Mesothelial cell of epicardium (in vitro differentiated cells): ENCODE results near the gene MS4A10. TPM values are rescaled to one million over a fixed set of nuclear protein-coding genes. Genes with fewer than 3 reads are reported as not detected.

Source experiments
- DNase-seq, 2 experiments: peaks; one replicate each; pipeline ENCODE4 v3.0.0; 2021; ENCODE audit warnings: low spot score in 2 of 2; ENCODE audit not compliant: unreplicated experiment in 2 of 2
- H3K27ac Mint-ChIP-seq: 2 replicates; pipeline ENCODE4 v1.8.0; 2021; ENCODE audit warnings: mixed read lengths
- H3K27me3 Mint-ChIP-seq: 2 replicates; pipeline ENCODE4 v1.8.0; 2021; ENCODE audit warnings: low read depth, mixed read lengths
- H3K36me3 Mint-ChIP-seq: 2 replicates; pipeline ENCODE4 v1.8.0; 2021; ENCODE audit warnings: mixed read lengths
- H3K4me1 Mint-ChIP-seq: 2 replicates; pipeline ENCODE4 v1.8.0; 2021; ENCODE audit warnings: mixed read lengths
- H3K4me3 Mint-ChIP-seq: 2 replicates; pipeline ENCODE4 v1.8.0; 2021; ENCODE audit warnings: mild to moderate bottlenecking, moderate library complexity, mixed read lengths
- H3K9me3 Mint-ChIP-seq: 2 replicates; pipeline ENCODE4 v1.8.0; 2021; ENCODE audit warnings: mixed read lengths
- total RNA-seq: library from RNA; stranded (reverse); gene quantifications from 3 replicates; pipeline ENCODE4 v1.2.1, GENCODE V29; 2021
- TF ChIP-seq, protein P1 (sequence below): fragments of 200-600 bp; sonication (generic); IDR thresholded peaks from one replicate; pipeline ENCODE4 v1.5.0; 2021; ENCODE audit warnings: antibody characterized with exemption; ENCODE audit not compliant: unreplicated experiment

Gene MS4A10
- total RNA-seq, 1 donor from 2014 or later, result not detected

DNA sequence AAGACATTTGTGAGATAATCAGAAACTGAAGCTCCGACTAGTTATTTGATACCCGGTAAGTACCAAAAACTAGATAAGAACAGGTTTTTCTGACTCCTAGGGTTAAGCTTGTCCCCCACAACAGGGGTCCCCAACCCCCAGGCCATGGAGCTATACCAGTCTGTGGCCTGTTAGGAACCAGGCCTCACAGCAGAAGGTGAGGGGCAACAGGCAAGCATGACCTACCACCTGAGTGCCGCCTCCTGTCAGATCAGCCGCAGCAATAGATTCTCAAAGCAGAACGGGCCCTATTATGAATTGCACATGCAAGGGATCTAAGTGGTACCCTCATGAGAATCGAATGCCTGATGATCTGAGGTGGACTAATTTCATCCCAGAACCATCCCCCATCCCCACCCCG lies 1.2 kb upstream of the MS4A10 start:
- Mint-ChIP-seq H3K4me1 (peaks cover 12% of the 10 kb centered on the region), H3K27me3 (no peaks in the 10 kb centered on the region), H3K4me3 (no peak overlapping the region), H3K9me3 (no peaks in the 10 kb centered on the region), H3K27ac (no peak overlapping the region), H3K36me3 (no peaks in the 10 kb centered on the region)
- TF ChIP-seq, protein P1, sequence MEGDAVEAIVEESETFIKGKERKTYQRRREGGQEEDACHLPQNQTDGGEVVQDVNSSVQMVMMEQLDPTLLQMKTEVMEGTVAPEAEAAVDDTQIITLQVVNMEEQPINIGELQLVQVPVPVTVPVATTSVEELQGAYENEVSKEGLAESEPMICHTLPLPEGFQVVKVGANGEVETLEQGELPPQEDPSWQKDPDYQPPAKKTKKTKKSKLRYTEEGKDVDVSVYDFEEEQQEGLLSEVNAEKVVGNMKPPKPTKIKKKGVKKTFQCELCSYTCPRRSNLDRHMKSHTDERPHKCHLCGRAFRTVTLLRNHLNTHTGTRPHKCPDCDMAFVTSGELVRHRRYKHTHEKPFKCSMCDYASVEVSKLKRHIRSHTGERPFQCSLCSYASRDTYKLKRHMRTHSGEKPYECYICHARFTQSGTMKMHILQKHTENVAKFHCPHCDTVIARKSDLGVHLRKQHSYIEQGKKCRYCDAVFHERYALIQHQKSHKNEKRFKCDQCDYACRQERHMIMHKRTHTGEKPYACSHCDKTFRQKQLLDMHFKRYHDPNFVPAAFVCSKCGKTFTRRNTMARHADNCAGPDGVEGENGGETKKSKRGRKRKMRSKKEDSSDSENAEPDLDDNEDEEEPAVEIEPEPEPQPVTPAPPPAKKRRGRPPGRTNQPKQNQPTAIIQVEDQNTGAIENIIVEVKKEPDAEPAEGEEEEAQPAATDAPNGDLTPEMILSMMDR, result no peak
- DNase-seq, result no peak

DNA sequence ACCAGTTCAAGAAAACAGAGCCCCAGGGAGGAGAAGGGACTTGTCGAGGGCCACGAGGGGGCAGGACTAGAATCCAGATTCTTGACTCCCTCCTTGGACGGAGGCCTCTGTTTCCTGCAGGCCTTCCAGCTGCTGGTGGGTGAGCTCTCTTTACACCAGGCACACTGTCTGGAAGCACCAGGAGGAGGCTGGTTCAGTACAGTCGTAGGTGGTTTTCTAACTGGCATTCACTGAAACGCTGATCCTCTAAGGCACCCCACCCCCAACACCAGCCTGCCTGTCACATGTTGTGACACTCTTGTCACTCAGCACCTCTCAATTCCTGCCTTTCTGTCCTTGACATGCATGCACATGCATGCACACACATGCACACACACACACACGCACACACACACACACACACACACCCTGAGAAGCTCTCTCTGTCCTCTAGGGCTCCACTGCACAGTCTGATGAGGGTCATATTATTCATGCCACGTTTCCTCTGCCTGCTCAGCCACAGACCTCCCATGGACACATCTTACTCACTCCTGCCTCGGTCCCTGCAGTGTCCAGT lies 751 bp downstream of the MS4A10 start:
- TF ChIP-seq, protein P1, result no peak
- H3K4me3 Mint-ChIP-seq, result no peak overlapping the region
- peaks cover 12% of the 10 kb centered on the region for H3K4me1 Mint-ChIP-seq
- no peaks in the 10 kb centered on the region for H3K36me3 Mint-ChIP-seq
- no peak for DNase-seq
- no peaks in the 10 kb centered on the region for H3K9me3 Mint-ChIP-seq
- no peak overlapping the region for H3K27ac Mint-ChIP-seq
- no peaks in the 10 kb centered on the region for H3K27me3 Mint-ChIP-seq

DNA sequence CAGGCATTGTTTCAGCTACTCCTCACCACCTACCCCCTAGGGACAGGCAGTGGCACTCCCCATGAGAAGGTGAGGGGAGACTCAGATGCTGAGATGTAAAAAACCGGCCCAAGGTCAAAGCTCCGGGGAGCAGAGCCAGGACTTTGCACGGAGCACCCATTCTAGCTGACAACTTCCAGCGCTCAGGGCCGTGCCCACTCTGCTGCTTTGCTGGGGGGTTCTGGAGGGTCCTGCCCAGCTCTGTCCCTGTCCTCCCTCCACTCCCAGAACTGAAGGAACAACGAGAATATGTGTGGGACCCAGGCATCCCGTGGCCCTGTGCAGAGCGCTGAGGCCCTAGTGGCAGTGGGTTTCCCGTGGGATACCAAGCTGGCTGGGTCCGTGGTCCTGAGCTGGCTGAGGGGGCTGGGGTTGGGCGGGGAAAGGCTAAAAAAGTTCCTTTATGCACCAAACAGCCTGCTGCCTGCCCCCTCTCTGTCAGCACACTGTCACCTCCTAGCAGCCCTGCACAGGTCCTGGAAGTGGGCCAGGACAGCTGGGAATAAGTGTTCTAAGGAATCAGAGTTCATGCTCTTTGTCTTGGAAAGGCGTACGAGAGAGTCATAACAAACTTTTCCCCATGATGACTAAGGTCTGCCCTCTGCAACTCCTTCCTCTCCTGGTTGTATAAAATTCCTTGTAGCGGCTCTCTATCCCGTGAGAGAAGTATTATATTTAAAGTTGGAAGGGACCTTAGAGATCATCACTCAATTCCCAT lies 1.9 kb downstream of the MS4A10 start:
- Mint-ChIP-seq H3K27me3 (peaks cover 4% of the 10 kb centered on the region), H3K4me3 (no peak overlapping the region), H3K9me3 (peaks cover 5% of the 10 kb centered on the region), H3K4me1 (peaks cover 12% of the 10 kb centered on the region), H3K36me3 (no peaks in the 10 kb centered on the region), H3K27ac (no peak overlapping the region)
- DNase-seq, result no peak
- TF ChIP-seq, protein P1, result no peak

DNA sequence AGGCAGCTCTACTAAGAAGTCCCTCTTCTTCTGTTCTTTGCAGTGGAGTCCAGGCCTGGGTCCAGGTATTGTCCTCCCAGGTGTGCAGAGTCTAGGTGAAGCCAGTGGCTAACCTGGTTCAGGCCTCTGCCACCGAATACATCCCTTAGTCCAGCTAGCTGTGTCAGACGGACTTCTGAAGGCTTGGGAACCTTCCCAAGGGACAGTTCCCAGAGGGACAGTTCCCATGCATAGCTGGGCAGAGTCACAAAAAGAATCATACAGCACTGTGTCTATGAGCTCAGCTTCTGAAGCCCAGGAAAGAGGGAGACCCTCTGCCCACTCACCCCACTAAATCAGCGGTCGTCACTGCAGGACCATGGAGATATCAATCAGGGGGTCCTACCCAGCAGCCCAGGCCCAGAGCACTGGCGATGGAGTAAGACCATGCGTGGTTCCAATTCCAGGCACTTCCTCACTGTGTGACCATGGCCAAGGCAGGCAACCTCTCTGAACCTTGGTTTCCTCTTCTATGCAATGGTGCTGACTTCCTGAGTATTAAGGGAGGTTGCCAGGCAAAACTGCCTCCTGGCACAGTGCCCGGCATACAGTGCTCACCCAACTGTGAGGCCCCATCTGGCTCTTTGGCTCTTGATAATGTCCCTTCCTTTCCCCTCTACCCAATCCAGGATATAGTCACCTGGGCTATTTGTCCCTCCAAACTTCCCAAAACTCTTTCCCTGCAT lies 3.4 kb downstream of the MS4A10 start:
- Mint-ChIP-seq H3K27ac (no peak overlapping the region), H3K27me3 (peaks cover 14% of the 10 kb centered on the region), H3K9me3 (peaks cover 13% of the 10 kb centered on the region), H3K36me3 (no peaks in the 10 kb centered on the region), H3K4me3 (no peak overlapping the region), H3K4me1 (peaks cover 12% of the 10 kb centered on the region)
- TF ChIP-seq, protein P1, result no peak
- no peak for DNase-seq

DNA sequence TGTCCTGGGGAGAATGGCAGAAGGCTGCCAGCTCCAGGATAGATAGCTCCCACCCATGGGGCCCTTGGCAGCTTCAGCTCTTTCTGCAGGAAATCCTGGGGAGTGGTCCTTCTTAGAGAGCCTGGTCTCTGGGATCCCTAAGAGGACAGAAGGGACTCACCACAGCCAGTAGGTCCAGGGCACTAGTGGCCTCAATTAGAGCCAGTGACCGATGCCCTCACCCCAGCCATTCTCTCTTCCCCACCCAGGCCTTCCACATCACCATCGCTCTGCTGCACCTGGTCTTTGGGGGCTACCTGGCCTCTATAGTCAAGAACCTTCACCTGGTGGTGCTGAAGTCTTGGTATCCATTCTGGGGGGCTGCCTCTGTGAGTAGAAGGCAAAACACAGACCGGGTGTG lies 5.6 kb downstream of the MS4A10 start:
- no peak overlapping the region for H3K4me3 Mint-ChIP-seq
- H3K27me3 Mint-ChIP-seq, result peaks cover 17% of the 10 kb centered on the region
- no peak for DNase-seq
- H3K36me3 Mint-ChIP-seq, result no peaks in the 10 kb centered on the region
- TF ChIP-seq, protein P1, result no peak
- H3K27ac Mint-ChIP-seq, result no peak overlapping the region
- peaks cover 13% of the 10 kb centered on the region for H3K9me3 Mint-ChIP-seq
- H3K4me1 Mint-ChIP-seq, result peaks cover 8% of the 10 kb centered on the region
